GM12878 (cell line): Measurements from ENCODE around the gene EGFL8.

Experiments used
- BCL11A ChIP-seq: IDR thresholded peaks from 2 replicates; pipeline ENCODE4 v1.6.1; 2011; ENCODE audit warnings: low read depth, low read length
- CREB1 ChIP-seq: IDR thresholded peaks from 2 replicates; pipeline ENCODE4 v1.6.1; 2012; ENCODE audit warnings: low read depth, mild to moderate bottlenecking, inconsistent platforms
- CTCF ChIP-seq, 3 experiments: IDR thresholded peaks in 2 of 3; conservative IDR thresholded peaks in 1 of 3; 2 replicates each; pipeline ENCODE4 v1.5.1; 2011; ENCODE audit warnings: low read depth in 3 of 3, low read length in 3 of 3, mild to moderate bottlenecking in 3 of 3, control low read depth in 2 of 3, moderate library complexity in 2 of 3, inconsistent platforms in 1 of 3, mixed read lengths in 1 of 3; ENCODE audit not compliant: control insufficient read depth in 2 of 3, insufficient read depth in 1 of 3; ENCODE audit errors: extremely low read depth in 1 of 3
- EGR1 ChIP-seq, 2 experiments: IDR thresholded peaks; 1 replicate in 1 of 2; 2 replicates in 1 of 2; pipeline ENCODE4 v1.6.1; 2011 to 2012; ENCODE audit warnings: low read depth in 2 of 2, low read length in 2 of 2, borderline replicate concordance in 1 of 2, mild to moderate bottlenecking in 1 of 2, moderate library complexity in 1 of 2
- EZH2 ChIP-seq: IDR thresholded peaks from 2 replicates; pipeline ENCODE4 v1.6.1; 2012; ENCODE audit warnings: low read depth, mild to moderate bottlenecking, control low read depth, inconsistent platforms, low read length, borderline replicate concordance; ENCODE audit not compliant: control insufficient read depth
- NFIC ChIP-seq: IDR thresholded peaks from 2 replicates; pipeline ENCODE4 v1.6.1; 2012; ENCODE audit warnings: low read depth, mild to moderate bottlenecking, inconsistent platforms, low read length, moderate library complexity
- NKRF ChIP-seq: fragments of 450-650 bp; conservative IDR thresholded peaks from 2 replicates; pipeline ENCODE4 v1.6.1; 2017; ENCODE audit warnings: mild to moderate bottlenecking, moderate library complexity
- POLR2AphosphoS5 ChIP-seq: IDR thresholded peaks from 2 replicates; pipeline ENCODE4 v1.6.1; 2011; ENCODE audit warnings: mild to moderate bottlenecking, low read length, inconsistent platforms
- REST ChIP-seq: IDR thresholded peaks from 2 replicates; pipeline ENCODE4 v1.6.1; 2012; ENCODE audit warnings: mild to moderate bottlenecking, low read depth, low read length
- SIN3A ChIP-seq: IDR thresholded peaks from 2 replicates; pipeline ENCODE4 v1.6.1; 2012; ENCODE audit warnings: low read depth, low read length, improper control_type of control experiment
- ZBTB33 ChIP-seq: fragments of 450-650 bp; IDR thresholded peaks from 2 replicates; pipeline ENCODE4 v1.6.1; 2017; ENCODE audit warnings: mild to moderate bottlenecking
- ZSCAN29 ChIP-seq: fragments of 450-650 bp; IDR thresholded peaks from 2 replicates; pipeline ENCODE4 v1.6.1; 2017; ENCODE audit warnings: mild to moderate bottlenecking, moderate library complexity

- TF ChIP-seq CTCF (IDR thresholded peaks at IDR 0.05 in 2 of 3, conservative IDR thresholded peaks at IDR 0.05 in 1 of 3; ENCODE audit: control insufficient read depth in 2 of 3, extremely low read depth in 1 of 3, insufficient read depth in 1 of 3, low read depth in 3 of 3, low read length in 3 of 3) (no peak), NFIC (no peak), ZSCAN29 (no peak), REST (no peak), EZH2 (no peak), SIN3A (no peak), POLR2AphosphoS5 (no peak), CREB1 (no peak), NKRF (no peak), EGR1 (IDR thresholded peaks at IDR 0.05; ENCODE audit: borderline replicate concordance in 1 of 2, low read depth in 2 of 2, low read length in 2 of 2) (no peak), ZBTB33 (no peak), BCL11A (no peak)
Observed at GRCh38 chr6:32210191-32210601, 45.8 kb downstream of the EGFL8 start.
